Right ventricle myocardium inferior (tissue), 1 donor: ENCODE data around the gene LAMA1. TPM values are rescaled to one million over a fixed set of nuclear protein-coding genes. Genes with fewer than 3 reads are reported as not detected.
A peak's percentile ranks its signal among the peaks of the same experiment; 100 is the strongest.

ENCODE experiments used
- ATAC-seq: fragments of 200-7000 bp; cut with Tn5 transposase; one replicate; pipeline ENCODE4 v1.9.1; 2020; ENCODE audit warnings: mild to moderate bottlenecking, moderate library complexity
- DNase-seq: peaks from one replicate; pipeline ENCODE4 v3.0.0; 2021; ENCODE audit errors: missing footprints
- intact Hi-C: fragments of 100-400 bp; cut with DNase I; formaldehyde crosslinking; loops from one replicate; pipeline ENCODE4 v1.11.0; 2022
- total RNA-seq: library from RNA; stranded (reverse); fragmentation: NEBNext Ultra II Directional; extraction: Animal tissue kit (Norgen Biotek cat#: 25700); gene quantifications from one replicate; pipeline ENCODE4 v1.2.1, GENCODE V29; 2021
- donor health status: DM: no; HTN: yes; CAD: no; lungs with severe emphysema.

The LAMA1 gene
- total RNA-seq, 1 donor from 2014 or later, result not detected

- intact Hi-C loops, result no loop called here
- ATAC-seq, result no peak
- DNase-seq, result no peak
Measured at GRCh38 chr18:7116792-7117389, 706 bp downstream of the LAMA1 start.

GRCh38 chr18:7116001-7116730 lies 1.4 kb downstream of the LAMA1 start:
- ATAC-seq, result no peak
- intact Hi-C loops, result no loop called here

GRCh38 chr18:7112936-7113335 lies 4.7 kb downstream of the LAMA1 start:
- DNase-seq, result no peak
- intact Hi-C loops, result no loop called here
- ATAC-seq, result no peak

More at GRCh38 chr18:7116001-7116730, 1.4 kb downstream of the LAMA1 start:
- no peak for DNase-seq

- intact Hi-C loops, result no loop called here
- ATAC-seq, result no peak
Measured at GRCh38 chr18:7111134-7111533, 6.5 kb downstream of the LAMA1 start.

GRCh38 chr18:7105943-7106342 lies 11.7 kb downstream of the LAMA1 start:
- ATAC-seq (no peak), DNase-seq (no peak)
- intact Hi-C loops, result no loop called here

More at GRCh38 chr18:7111134-7111533, 6.5 kb downstream of the LAMA1 start:
- no peak for DNase-seq

- intact Hi-C loops, result no loop called here
- ATAC-seq (no peak), DNase-seq (no peak)
Measured at GRCh38 chr18:7105268-7105667, 12.3 kb downstream of the LAMA1 start.

GRCh38 chr18:7104649-7105048 lies 12.9 kb downstream of the LAMA1 start:
- ATAC-seq (no peak), DNase-seq (no peak)
- intact Hi-C loops, result no loop called here

- DNase-seq (no peak), ATAC-seq (no peak)
- intact Hi-C loops, result no loop called here
Measured at GRCh38 chr18:7102131-7102530, 15.5 kb downstream of the LAMA1 start.

GRCh38 chr18:7096838-7097237 lies 20.8 kb downstream of the LAMA1 start:
- DNase-seq (no peak), ATAC-seq (no peak)
- intact Hi-C loops, result no loop called here

GRCh38 chr18:7094427-7094826 lies 23.2 kb downstream of the LAMA1 start:
- intact Hi-C loops, result no loop called here
- ATAC-seq, result no peak

GRCh38 chr18:7090771-7091170 lies 26.8 kb downstream of the LAMA1 start:
- no peak for DNase-seq
- ATAC-seq, result no peak
- intact Hi-C loops, result no loop called here

More at GRCh38 chr18:7094427-7094826, 23.2 kb downstream of the LAMA1 start:
- DNase-seq, result no peak

- intact Hi-C loops, result no loop called here
- ATAC-seq (no peak), DNase-seq (no peak)
Measured at GRCh38 chr18:7089369-7089768, 28.2 kb downstream of the LAMA1 start.

- intact Hi-C loops, result no loop called here
- ATAC-seq, result no peak
- DNase-seq, result no peak
Measured at GRCh38 chr18:7084080-7085065, 33.2 kb downstream of the LAMA1 start.

GRCh38 chr18:7082671-7083070 lies 34.9 kb downstream of the LAMA1 start:
- no peak for ATAC-seq
- DNase-seq, result no peak
- intact Hi-C loops, result no loop called here

GRCh38 chr18:7079231-7079630 lies 38.4 kb downstream of the LAMA1 start:
- DNase-seq (no peak), ATAC-seq (no peak)
- intact Hi-C loops, result no loop called here

GRCh38 chr18:7072593-7072992 lies 45.0 kb downstream of the LAMA1 start:
- ATAC-seq, result no peak
- peak; percentile 31 for DNase-seq
- intact Hi-C loops, result no loop called here

GRCh38 chr18:7071600-7071999 lies 46.0 kb downstream of the LAMA1 start:
- intact Hi-C loops, result no loop called here
- ATAC-seq, result no peak
- no peak for DNase-seq

GRCh38 chr18:7070466-7070865 lies 47.1 kb downstream of the LAMA1 start:
- no peak for DNase-seq
- intact Hi-C loops, result no loop called here
- no peak for ATAC-seq

- ATAC-seq, result no peak
- DNase-seq, result no peak
- intact Hi-C loops, result no loop called here
Measured at GRCh38 chr18:7068871-7069590, 48.6 kb downstream of the LAMA1 start.
